K562 (cell line): ENCODE measurements around the gene NR4A2. TPM values are rescaled to one million over a fixed set of nuclear protein-coding genes. Genes with fewer than 3 reads are reported as not detected.

Experiments used
- ATF7 ChIP-seq: fragments of 450-650 bp; IDR thresholded peaks from 2 replicates; pipeline ENCODE4 v1.7.1; 2014; ENCODE audit warnings: mild to moderate bottlenecking, moderate library complexity
- DMBX1 ChIP-seq: fragments of 250-450 bp; sonication (Bioruptor Pico); IDR thresholded peaks from 2 replicates; pipeline ENCODE4 v1.8.0; 2022; ENCODE audit warnings: inconsistent platforms, mild to moderate bottlenecking, moderate library complexity, borderline replicate concordance
- ELF1 ChIP-seq: fragments of 200-800 bp; sonication (Bioruptor generic); IDR thresholded peaks from 2 replicates; pipeline ENCODE4 v1.6.1; 2016; ENCODE audit warnings: missing genetic modification characterization, missing compliant biosample characterization
- JUN ChIP-seq, 2 experiments: sonication (generic) in 1 of 2; formaldehyde crosslinking in 1 of 2; IDR thresholded peaks; 2 replicates each; pipeline versions ENCODE4 v1.6.1 to v1.8.0; 2012 to 2022; ENCODE audit warnings: borderline replicate concordance in 2 of 2, mild to moderate bottlenecking in 2 of 2, improper control_type of control experiment in 1 of 2, low read depth in 1 of 2, low read length in 1 of 2, missing genetic modification reagents in 1 of 2
- KDM2B ChIP-seq: fragments of 250-450 bp; sonication (Bioruptor Pico); IDR thresholded peaks from 2 replicates; pipeline ENCODE4 v1.8.0; 2021; ENCODE audit warnings: mild to moderate bottlenecking, moderate library complexity
- KLF13 ChIP-seq: fragments of 450-650 bp; IDR thresholded peaks from 2 replicates; pipeline ENCODE4 v1.6.1; 2016; ENCODE audit warnings: missing genetic modification characterization, low read depth, mild to moderate bottlenecking, missing compliant biosample characterization, moderate library complexity, borderline replicate concordance
- NFE2 ChIP-seq: IDR thresholded peaks from 2 replicates; pipeline ENCODE4 v1.6.1; 2014; ENCODE audit warnings: antibody characterized with exemption, low read depth
- NR2C2 ChIP-seq, 2 experiments: fragments of 200-800 bp in 1 of 2; sonication (Bioruptor generic) in 1 of 2; sonication (generic) in 1 of 2; formaldehyde crosslinking in 1 of 2; IDR thresholded peaks; 2 replicates each; pipeline versions ENCODE4 v1.6.1 to v1.8.0; 2016 to 2022; ENCODE audit warnings: mild to moderate bottlenecking in 1 of 2, missing compliant biosample characterization in 1 of 2, missing genetic modification characterization in 1 of 2, missing genetic modification reagents in 1 of 2
- NRF1 ChIP-seq, 2 experiments: fragments of 450-650 bp; IDR thresholded peaks in 1 of 2; conservative IDR thresholded peaks in 1 of 2; 2 replicates each; pipeline ENCODE4 v1.6.1; 2014; ENCODE audit warnings: mild to moderate bottlenecking in 2 of 2
- PHB2 ChIP-seq: fragments of 450-650 bp; IDR thresholded peaks from 2 replicates; pipeline ENCODE4 v1.6.1; 2017; ENCODE audit warnings: low read depth
- SAFB ChIP-seq: fragments of 200-400 bp; formaldehyde crosslinking; IDR thresholded peaks from 2 replicates; pipeline ENCODE4 v1.6.1; 2017; ENCODE audit warnings: low read depth, low read length, borderline replicate concordance
- SMAD4 ChIP-seq: fragments of 250-450 bp; sonication (Bioruptor Pico); conservative IDR thresholded peaks from 2 replicates; pipeline ENCODE4 v1.8.0; 2021; ENCODE audit warnings: inconsistent platforms, mild to moderate bottlenecking, moderate library complexity
- TCF7L2 ChIP-seq: fragments of 150-350 bp; IDR thresholded peaks from 2 replicates; pipeline ENCODE4 v1.6.1; 2016; ENCODE audit warnings: low read depth, mild to moderate bottlenecking, low read length, moderate library complexity
- ZNF395 ChIP-seq: fragments of 200-800 bp; sonication (Bioruptor generic); IDR thresholded peaks from 2 replicates; pipeline ENCODE4 v1.6.1; 2017; ENCODE audit warnings: missing genetic modification characterization, missing compliant biosample characterization
- ZNF589 ChIP-seq: fragments of 200-800 bp; sonication (Bioruptor generic); IDR thresholded peaks from 2 replicates; pipeline ENCODE4 v1.6.1; 2016; ENCODE audit warnings: low read depth, missing genetic modification characterization, missing compliant biosample characterization
- polyA plus RNA-seq, 8 experiments: library from polyadenylated mRNA; depleted of rRNA in 4 of 8; stranded (reverse) in 5 of 8; unstranded in 3 of 8; fragments of >200 nt; fragmentation: Nextera tagmentation in 2 of 8; fragmentation: Illumina TruSeq in 1 of 8; extraction: Ambion mirVana in 2 of 8; extraction: Trizol in 1 of 8; gene quantifications; 2 replicates each; pipeline versions ENCODE4 v1.2.1 to v1.2.3, GENCODE V29; 2011 to 2014; ENCODE audit warnings: inconsistent platforms in 1 of 8, missing spikeins in 1 of 8
- total RNA-seq, 7 experiments: library from RNA; depleted of rRNA in 6 of 7; stranded (reverse); fragments of >200 nt in 6 of 7; fragmentation: Illumina TruSeq in 2 of 7; extraction: Trizol in 2 of 7; gene quantifications; 2 replicates each; pipeline versions ENCODE4 v1.2.1 to v1.2.3, GENCODE V29; 2011 to 2021; ENCODE audit warnings: low replicate concordance in 1 of 7
- TF ChIP-seq, protein P1 (sequence below): fragments of 450-650 bp; IDR thresholded peaks from 2 replicates; pipeline ENCODE4 v1.6.1; 2016; ENCODE audit warnings: low read depth
- TF ChIP-seq, protein P2 (sequence below): IDR thresholded peaks from 3 replicates; pipeline ENCODE4 v1.6.1; 2011; ENCODE audit warnings: borderline replicate concordance, mild to moderate bottlenecking; ENCODE audit not compliant: insufficient read length, insufficient read depth

NR4A2 gene
- total and polyA plus RNA-seq, 9 of the 15 experiments (the other 6 are each of a cell fraction or from before 2014, with no cell fraction given), result 0.94 to 5.1 (median 1.3) TPM

GRCh38 chr2:156343940-156344301, 11.4 kb upstream of the NR4A2 start (continued):
- TF ChIP-seq ZNF395 (peak; percentile 54; the same call in 1 of the 2 replicates), KLF13 (tag) (no peak), NR2C2 (CRISPR knock-in tag; IDR thresholded peaks at IDR 0.05) (no peak), NR2C2 (tag; IDR thresholded peaks at IDR 0.05) (0 out of 2 replicates have a peak, but pooled peaks have one; percentile 34), JUN (IDR thresholded peaks at IDR 0.05; ENCODE audit: borderline replicate concordance, low read depth, low read length) (peak; percentile 76), JUN (CRISPR knock-in tag; IDR thresholded peaks at IDR 0.05; ENCODE audit: borderline replicate concordance) (no peak), KDM2B (CRISPR knock-in tag) (no peak), PHB2 (no peak), TCF7L2 (no peak), NFE2 (no peak), ELF1 (tag) (no peak), NRF1 (conservative IDR thresholded peaks at IDR 0.05 in 1 of 2, IDR thresholded peaks at IDR 0.05 in 1 of 2) (no peak), SAFB (no peak), SMAD4 (CRISPR knock-in tag) (0 out of 2 replicates have a peak, but pooled peaks have one; percentile 53), ZNF589 (CRISPR knock-in tag) (peak; percentile 59; the same call in 1 of the 2 replicates), ATF7 (peak; percentile 69; the same call in 1 of the 2 replicates), DMBX1 (CRISPR knock-in tag) (peak; percentile 26; the same call in 1 of the 2 replicates)
- TF ChIP-seq, protein P1, sequence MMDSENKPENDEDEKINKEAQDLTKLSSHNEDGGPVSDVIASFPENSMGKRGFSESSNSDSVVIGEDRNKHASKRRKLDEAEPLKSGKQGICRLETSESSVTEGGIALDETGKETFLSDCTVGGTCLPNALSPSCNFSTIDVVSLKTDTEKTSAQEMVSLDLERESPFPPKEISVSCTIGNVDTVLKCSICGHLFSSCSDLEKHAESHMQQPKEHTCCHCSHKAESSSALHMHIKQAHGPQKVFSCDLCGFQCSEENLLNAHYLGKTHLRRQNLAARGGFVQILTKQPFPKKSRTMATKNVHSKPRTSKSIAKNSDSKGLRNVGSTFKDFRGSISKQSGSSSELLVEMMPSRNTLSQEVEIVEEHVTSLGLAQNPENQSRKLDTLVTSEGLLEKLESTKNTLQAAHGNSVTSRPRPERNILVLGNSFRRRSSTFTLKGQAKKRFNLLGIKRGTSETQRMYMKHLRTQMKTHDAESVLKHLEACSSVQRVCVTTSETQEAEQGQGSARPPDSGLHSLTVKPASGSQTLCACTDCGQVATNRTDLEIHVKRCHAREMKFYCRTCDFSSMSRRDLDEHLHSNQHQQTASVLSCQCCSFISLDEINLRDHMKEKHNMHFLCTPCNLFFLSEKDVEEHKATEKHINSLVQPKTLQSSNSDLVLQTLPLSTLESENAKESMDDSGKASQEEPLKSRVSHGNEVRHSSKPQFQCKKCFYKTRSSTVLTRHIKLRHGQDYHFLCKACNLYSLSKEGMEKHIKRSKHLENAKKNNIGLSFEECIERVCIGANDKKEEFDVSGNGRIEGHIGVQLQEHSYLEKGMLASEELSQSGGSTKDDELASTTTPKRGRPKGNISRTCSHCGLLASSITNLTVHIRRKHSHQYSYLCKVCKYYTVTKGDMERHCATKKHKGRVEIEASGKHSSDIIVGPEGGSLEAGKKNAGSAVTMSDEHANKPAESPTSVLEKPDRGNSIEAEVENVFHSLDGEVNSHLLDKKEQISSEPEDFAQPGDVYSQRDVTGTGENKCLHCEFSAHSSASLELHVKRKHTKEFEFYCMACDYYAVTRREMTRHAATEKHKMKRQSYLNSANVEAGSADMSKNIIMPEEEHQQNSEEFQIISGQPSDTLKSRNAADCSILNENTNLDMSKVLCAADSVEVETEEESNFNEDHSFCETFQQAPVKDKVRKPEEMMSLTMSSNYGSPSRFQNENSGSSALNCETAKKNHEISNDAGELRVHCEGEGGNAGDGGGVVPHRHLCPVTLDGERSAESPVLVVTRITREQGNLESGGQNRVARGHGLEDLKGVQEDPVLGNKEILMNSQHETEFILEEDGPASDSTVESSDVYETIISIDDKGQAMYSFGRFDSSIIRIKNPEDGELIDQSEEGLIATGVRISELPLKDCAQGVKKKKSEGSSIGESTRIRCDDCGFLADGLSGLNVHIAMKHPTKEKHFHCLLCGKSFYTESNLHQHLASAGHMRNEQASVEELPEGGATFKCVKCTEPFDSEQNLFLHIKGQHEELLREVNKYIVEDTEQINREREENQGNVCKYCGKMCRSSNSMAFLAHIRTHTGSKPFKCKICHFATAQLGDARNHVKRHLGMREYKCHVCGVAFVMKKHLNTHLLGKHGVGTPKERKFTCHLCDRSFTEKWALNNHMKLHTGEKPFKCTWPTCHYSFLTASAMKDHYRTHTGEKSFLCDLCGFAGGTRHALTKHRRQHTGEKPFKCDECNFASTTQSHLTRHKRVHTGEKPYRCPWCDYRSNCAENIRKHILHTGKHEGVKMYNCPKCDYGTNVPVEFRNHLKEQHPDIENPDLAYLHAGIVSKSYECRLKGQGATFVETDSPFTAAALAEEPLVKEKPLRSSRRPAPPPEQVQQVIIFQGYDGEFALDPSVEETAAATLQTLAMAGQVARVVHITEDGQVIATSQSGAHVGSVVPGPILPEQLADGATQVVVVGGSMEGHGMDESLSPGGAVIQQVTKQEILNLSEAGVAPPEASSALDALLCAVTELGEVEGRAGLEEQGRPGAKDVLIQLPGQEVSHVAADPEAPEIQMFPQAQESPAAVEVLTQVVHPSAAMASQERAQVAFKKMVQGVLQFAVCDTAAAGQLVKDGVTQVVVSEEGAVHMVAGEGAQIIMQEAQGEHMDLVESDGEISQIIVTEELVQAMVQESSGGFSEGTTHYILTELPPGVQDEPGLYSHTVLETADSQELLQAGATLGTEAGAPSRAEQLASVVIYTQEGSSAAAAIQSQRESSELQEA, result no peak
- TF ChIP-seq, protein P2, sequence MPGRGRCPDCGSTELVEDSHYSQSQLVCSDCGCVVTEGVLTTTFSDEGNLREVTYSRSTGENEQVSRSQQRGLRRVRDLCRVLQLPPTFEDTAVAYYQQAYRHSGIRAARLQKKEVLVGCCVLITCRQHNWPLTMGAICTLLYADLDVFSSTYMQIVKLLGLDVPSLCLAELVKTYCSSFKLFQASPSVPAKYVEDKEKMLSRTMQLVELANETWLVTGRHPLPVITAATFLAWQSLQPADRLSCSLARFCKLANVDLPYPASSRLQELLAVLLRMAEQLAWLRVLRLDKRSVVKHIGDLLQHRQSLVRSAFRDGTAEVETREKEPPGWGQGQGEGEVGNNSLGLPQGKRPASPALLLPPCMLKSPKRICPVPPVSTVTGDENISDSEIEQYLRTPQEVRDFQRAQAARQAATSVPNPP, result no peak
